ENCODE data around the gene PPP1R15B.

DNA sequence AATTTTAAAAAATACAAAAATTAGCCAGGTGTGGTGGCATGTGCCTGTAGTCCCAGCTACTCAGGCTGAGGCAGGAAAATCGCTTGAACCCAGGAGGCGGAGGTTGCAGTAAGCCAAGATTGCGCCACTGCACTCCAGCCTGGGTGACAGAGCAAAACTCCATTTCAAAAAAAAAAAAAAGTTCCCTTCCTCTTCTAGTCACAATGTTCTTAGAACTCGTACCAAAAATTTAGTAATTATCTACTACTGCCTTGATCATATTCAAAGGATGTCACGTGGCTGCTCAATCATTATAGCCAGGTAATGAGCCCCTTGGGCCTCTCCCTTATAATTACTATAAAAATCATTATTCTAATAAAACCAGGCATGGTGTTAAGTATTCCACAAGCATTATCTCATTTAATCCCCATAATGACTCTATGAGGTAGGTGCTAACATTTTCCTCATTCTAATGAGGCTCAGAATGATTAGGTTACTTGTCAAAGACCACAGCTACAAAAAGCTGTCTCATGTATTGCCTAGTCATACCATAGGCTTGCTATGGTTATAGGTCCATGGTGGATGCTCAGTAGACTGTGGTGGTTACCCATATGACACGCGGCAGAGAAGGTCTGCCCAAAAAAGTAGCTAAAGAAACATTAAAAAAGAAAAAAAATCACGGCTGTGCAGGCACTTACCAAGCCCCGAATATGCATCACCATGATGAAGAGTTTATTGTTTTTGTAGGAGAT lies 15.5 kb upstream of the PPP1R15B start:
- TF ChIP-seq, protein P1, sequence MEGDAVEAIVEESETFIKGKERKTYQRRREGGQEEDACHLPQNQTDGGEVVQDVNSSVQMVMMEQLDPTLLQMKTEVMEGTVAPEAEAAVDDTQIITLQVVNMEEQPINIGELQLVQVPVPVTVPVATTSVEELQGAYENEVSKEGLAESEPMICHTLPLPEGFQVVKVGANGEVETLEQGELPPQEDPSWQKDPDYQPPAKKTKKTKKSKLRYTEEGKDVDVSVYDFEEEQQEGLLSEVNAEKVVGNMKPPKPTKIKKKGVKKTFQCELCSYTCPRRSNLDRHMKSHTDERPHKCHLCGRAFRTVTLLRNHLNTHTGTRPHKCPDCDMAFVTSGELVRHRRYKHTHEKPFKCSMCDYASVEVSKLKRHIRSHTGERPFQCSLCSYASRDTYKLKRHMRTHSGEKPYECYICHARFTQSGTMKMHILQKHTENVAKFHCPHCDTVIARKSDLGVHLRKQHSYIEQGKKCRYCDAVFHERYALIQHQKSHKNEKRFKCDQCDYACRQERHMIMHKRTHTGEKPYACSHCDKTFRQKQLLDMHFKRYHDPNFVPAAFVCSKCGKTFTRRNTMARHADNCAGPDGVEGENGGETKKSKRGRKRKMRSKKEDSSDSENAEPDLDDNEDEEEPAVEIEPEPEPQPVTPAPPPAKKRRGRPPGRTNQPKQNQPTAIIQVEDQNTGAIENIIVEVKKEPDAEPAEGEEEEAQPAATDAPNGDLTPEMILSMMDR (conservative IDR thresholded peaks at IDR 0.05; ENCODE audit: low read length), result no peak
- TF ChIP-seq EZH2phosphoT487 (IDR thresholded peaks at IDR 0.05; ENCODE audit: borderline replicate concordance, low read depth, low read length), result no peak
